ENCODE results near the gene DUSP8.

Gene DUSP8

GRCh38 chr11:1546536-1547466 lies 25.3 kb downstream of the DUSP8 start:
- TF ChIP-seq, protein P1, sequence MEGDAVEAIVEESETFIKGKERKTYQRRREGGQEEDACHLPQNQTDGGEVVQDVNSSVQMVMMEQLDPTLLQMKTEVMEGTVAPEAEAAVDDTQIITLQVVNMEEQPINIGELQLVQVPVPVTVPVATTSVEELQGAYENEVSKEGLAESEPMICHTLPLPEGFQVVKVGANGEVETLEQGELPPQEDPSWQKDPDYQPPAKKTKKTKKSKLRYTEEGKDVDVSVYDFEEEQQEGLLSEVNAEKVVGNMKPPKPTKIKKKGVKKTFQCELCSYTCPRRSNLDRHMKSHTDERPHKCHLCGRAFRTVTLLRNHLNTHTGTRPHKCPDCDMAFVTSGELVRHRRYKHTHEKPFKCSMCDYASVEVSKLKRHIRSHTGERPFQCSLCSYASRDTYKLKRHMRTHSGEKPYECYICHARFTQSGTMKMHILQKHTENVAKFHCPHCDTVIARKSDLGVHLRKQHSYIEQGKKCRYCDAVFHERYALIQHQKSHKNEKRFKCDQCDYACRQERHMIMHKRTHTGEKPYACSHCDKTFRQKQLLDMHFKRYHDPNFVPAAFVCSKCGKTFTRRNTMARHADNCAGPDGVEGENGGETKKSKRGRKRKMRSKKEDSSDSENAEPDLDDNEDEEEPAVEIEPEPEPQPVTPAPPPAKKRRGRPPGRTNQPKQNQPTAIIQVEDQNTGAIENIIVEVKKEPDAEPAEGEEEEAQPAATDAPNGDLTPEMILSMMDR (IDR thresholded peaks at IDR 0.05; ENCODE audit: insufficient read depth, low read length): peak; percentile 4
- TF ChIP-seq, protein P2, sequence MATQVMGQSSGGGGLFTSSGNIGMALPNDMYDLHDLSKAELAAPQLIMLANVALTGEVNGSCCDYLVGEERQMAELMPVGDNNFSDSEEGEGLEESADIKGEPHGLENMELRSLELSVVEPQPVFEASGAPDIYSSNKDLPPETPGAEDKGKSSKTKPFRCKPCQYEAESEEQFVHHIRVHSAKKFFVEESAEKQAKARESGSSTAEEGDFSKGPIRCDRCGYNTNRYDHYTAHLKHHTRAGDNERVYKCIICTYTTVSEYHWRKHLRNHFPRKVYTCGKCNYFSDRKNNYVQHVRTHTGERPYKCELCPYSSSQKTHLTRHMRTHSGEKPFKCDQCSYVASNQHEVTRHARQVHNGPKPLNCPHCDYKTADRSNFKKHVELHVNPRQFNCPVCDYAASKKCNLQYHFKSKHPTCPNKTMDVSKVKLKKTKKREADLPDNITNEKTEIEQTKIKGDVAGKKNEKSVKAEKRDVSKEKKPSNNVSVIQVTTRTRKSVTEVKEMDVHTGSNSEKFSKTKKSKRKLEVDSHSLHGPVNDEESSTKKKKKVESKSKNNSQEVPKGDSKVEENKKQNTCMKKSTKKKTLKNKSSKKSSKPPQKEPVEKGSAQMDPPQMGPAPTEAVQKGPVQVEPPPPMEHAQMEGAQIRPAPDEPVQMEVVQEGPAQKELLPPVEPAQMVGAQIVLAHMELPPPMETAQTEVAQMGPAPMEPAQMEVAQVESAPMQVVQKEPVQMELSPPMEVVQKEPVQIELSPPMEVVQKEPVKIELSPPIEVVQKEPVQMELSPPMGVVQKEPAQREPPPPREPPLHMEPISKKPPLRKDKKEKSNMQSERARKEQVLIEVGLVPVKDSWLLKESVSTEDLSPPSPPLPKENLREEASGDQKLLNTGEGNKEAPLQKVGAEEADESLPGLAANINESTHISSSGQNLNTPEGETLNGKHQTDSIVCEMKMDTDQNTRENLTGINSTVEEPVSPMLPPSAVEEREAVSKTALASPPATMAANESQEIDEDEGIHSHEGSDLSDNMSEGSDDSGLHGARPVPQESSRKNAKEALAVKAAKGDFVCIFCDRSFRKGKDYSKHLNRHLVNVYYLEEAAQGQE (IDR thresholded peaks at IDR 0.05; ENCODE audit: insufficient replicate concordance, low read depth): no peak
- DNase-seq (ENCODE audit: low read depth in 1 of 2, low spot score in 1 of 2): peak in 1 of 2 experiments; percentile 10
- no peak overlapping the region for H3K27ac ChIP-seq (replicated peaks)
- H3K27me3 ChIP-seq (ENCODE audit: insufficient read depth, poor library complexity, severe bottlenecking): peaks cover 44% of the 10 kb centered on the region
- peak overlapping the region; percentile 18 for H3K4me3 ChIP-seq (replicated peaks; ENCODE audit: insufficient read depth, low read length)

- no peak overlapping the region for H3K27ac ChIP-seq (replicated peaks)
- H3K4me3 ChIP-seq (replicated peaks; ENCODE audit: insufficient read depth, low read length): no peak overlapping the region
- TF ChIP-seq GABPA (IDR thresholded peaks at IDR 0.05; ENCODE audit: low read depth) (no peak), POLR2AphosphoS5 (IDR thresholded peaks at IDR 0.05; ENCODE audit: low read depth) (no peak), SPI1 (IDR thresholded peaks at IDR 0.05; ENCODE audit: borderline replicate concordance, low read depth) (no peak)
- TF ChIP-seq, protein P1 (IDR thresholded peaks at IDR 0.05; ENCODE audit: insufficient read depth, low read length): no peak
- TF ChIP-seq, protein P2 (IDR thresholded peaks at IDR 0.05; ENCODE audit: insufficient replicate concordance, low read depth): no peak
- no peak for DNase-seq (ENCODE audit: low read depth in 1 of 2, low spot score in 1 of 2)
- H3K27me3 ChIP-seq (ENCODE audit: insufficient read depth, poor library complexity, severe bottlenecking): peaks cover 44% of the 10 kb centered on the region
Measured at GRCh38 chr11:1546077-1546535, 26.0 kb downstream of the DUSP8 start.

DNA sequence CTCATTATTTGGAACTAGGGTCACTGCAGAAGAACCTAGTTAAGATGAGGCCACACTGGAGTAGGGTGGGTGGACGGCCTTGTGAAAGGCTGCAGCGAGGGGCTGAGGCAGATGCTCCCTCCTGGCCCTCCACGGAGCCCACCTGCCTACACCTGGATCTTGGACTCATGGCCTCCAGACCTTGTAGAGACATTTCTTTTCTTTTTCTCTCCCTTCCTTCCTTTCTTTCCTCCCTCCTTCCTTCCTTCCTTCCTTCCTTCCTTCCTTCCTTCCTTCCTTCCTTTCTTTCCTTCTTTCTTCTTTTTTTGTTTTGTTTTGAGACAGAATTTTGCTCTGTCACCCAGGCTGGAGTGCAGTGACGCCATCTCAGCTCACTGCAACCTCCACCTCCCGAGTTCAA lies 26.6 kb downstream of the DUSP8 start:
- TF ChIP-seq POLR2AphosphoS5 (IDR thresholded peaks at IDR 0.05; ENCODE audit: low read depth) (no peak), GABPA (IDR thresholded peaks at IDR 0.05; ENCODE audit: low read depth) (no peak)
- no peak overlapping the region for H3K4me3 ChIP-seq (replicated peaks; ENCODE audit: insufficient read depth, low read length)
- peaks cover 44% of the 10 kb centered on the region for H3K27me3 ChIP-seq (ENCODE audit: insufficient read depth, poor library complexity, severe bottlenecking)
- H3K27ac ChIP-seq (replicated peaks): no peak overlapping the region
- DNase-seq (ENCODE audit: low read depth in 1 of 2, low spot score in 1 of 2): no peak

DNA sequence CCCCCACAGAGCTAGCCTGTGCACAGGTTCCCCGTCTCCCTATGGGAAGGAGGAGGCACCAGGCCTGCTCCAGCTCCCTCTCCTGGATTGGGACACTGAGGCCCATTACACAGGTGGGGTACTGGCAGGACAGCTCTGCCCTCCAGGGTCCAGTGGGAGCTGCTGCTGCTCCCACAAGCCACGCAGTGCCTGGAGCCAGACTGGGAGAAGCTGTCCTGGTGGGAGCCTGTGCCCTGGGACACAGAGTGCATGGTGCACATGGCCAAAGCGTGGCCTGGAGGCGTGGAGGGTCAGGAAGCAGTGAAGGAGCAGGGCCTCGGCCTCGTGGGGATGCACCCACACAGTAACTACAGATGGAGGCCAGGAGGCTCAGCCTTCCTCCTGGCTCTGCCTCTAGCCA lies 27.5 kb downstream of the DUSP8 start:
- DNase-seq (ENCODE audit: low read depth in 1 of 2, low spot score in 1 of 2): no peak
- Histone ChIP-seq H3K4me3 (replicated peaks; ENCODE audit: insufficient read depth, low read length) (no peak overlapping the region), H3K27me3 (ENCODE audit: insufficient read depth, poor library complexity, severe bottlenecking) (peaks cover 44% of the 10 kb centered on the region), H3K27ac (replicated peaks) (no peak overlapping the region)
- TF ChIP-seq SPI1 (IDR thresholded peaks at IDR 0.05; ENCODE audit: borderline replicate concordance, low read depth) (no peak), POLR2AphosphoS5 (IDR thresholded peaks at IDR 0.05; ENCODE audit: low read depth) (no peak), GABPA (IDR thresholded peaks at IDR 0.05; ENCODE audit: low read depth) (no peak)
- TF ChIP-seq, protein P2 (IDR thresholded peaks at IDR 0.05; ENCODE audit: insufficient replicate concordance, low read depth): no peak
- TF ChIP-seq, protein P1 (IDR thresholded peaks at IDR 0.05; ENCODE audit: insufficient read depth, low read length): no peak
